Measurements from ENCODE around the gene S100A7.

Gene S100A7

GRCh38 chr1:153483776-153484175 lies 23.3 kb upstream of the S100A7 start:
- Histone ChIP-seq H3K79me1 (replicated peaks; ENCODE audit: low read length, poor library complexity, severe bottlenecking) (no peaks in the 10 kb centered on the region), H4K91ac (ENCODE audit: low read length) (no peak overlapping the region), H2BK15ac (ENCODE audit: low read depth, poor library complexity, severe bottlenecking) (no peak overlapping the region), H3K4me2 (ENCODE audit: low read length, poor library complexity, severe bottlenecking) (no peak overlapping the region), H3K4me1 (ENCODE audit: control insufficient read depth, insufficient read depth, low read depth, low read length) (no peaks in the 10 kb centered on the region), H4K8ac (ENCODE audit: low read length) (no peak overlapping the region), H2BK5ac (ENCODE audit: low read depth, low read length, poor library complexity, severe bottlenecking) (no peak overlapping the region), H2BK12ac (ENCODE audit: low read length in 2 of 2) (no peak overlapping the region), H3K9me3 (ENCODE audit: control insufficient read depth, low read length) (no peaks in the 10 kb centered on the region), H3K9ac (ENCODE audit: low read length) (no peak overlapping the region), H3K27me3 (ENCODE audit: control insufficient read depth in 1 of 2, insufficient read depth in 1 of 2, low read length in 2 of 2) (peaks cover 29 to 35% of the 10 kb centered on the region in 2 experiments), H2AK5ac (ENCODE audit: low read length, severe bottlenecking) (no peak overlapping the region), H3K18ac (ENCODE audit: low read depth in 1 of 2, low read length in 2 of 2) (no peak overlapping the region), H3K4me3 (ENCODE audit: insufficient read depth in 1 of 2, low read depth in 1 of 2, low read length in 2 of 2) (no peak overlapping the region), H3K27ac (ENCODE audit: low read length, poor library complexity, severe bottlenecking) (no peak overlapping the region), H2BK120ac (ENCODE audit: low read depth, low read length) (no peak overlapping the region), H3K14ac (ENCODE audit: low read length in 2 of 2) (no peak overlapping the region), H3K4ac (ENCODE audit: low read depth in 1 of 2, low read length in 2 of 2) (no peak overlapping the region), H2AFZ (ENCODE audit: low read depth, low read length) (no peak overlapping the region), H3K23ac (ENCODE audit: low read length in 2 of 2) (peak overlapping the region in 1 of 2 experiments; percentile 42), H3K36me3 (ENCODE audit: control insufficient read depth in 1 of 2, insufficient read depth in 2 of 2, low read depth in 1 of 2, low read length in 2 of 2) (no peaks in the 10 kb centered on the region)
- WGBS = 48% methylated on average over 6 of the region's 6 CpGs
- no peak for DNase-seq

- Histone ChIP-seq H3K79me1 (replicated peaks; ENCODE audit: low read length, poor library complexity, severe bottlenecking) (no peaks in the 10 kb centered on the region), H3K4me2 (ENCODE audit: low read length, poor library complexity, severe bottlenecking) (no peak overlapping the region), H2BK12ac (ENCODE audit: low read length in 2 of 2) (no peak overlapping the region), H3K18ac (ENCODE audit: low read depth in 1 of 2, low read length in 2 of 2) (no peak overlapping the region), H2AK5ac (ENCODE audit: low read length, severe bottlenecking) (no peak overlapping the region), H2BK120ac (ENCODE audit: low read depth, low read length) (no peak overlapping the region), H3K14ac (ENCODE audit: low read length in 2 of 2) (no peak overlapping the region), H4K8ac (ENCODE audit: low read length) (no peak overlapping the region), H2AFZ (ENCODE audit: low read depth, low read length) (no peak overlapping the region), H3K4me3 (ENCODE audit: insufficient read depth in 1 of 2, low read depth in 1 of 2, low read length in 2 of 2) (no peak overlapping the region), H3K4ac (ENCODE audit: low read depth in 1 of 2, low read length in 2 of 2) (no peak overlapping the region), H3K27me3 (ENCODE audit: control insufficient read depth in 1 of 2, insufficient read depth in 1 of 2, low read length in 2 of 2) (peaks cover 34 to 37% of the 10 kb centered on the region in 2 experiments), H3K27ac (ENCODE audit: low read length, poor library complexity, severe bottlenecking) (no peak overlapping the region), H4K91ac (ENCODE audit: low read length) (no peak overlapping the region), H2BK5ac (ENCODE audit: low read depth, low read length, poor library complexity, severe bottlenecking) (no peak overlapping the region), H3K9ac (ENCODE audit: low read length) (no peak overlapping the region), H3K9me3 (ENCODE audit: control insufficient read depth, low read length) (no peaks in the 10 kb centered on the region), H2BK15ac (ENCODE audit: low read depth, poor library complexity, severe bottlenecking) (no peak overlapping the region), H3K36me3 (ENCODE audit: control insufficient read depth in 1 of 2, insufficient read depth in 2 of 2, low read depth in 1 of 2, low read length in 2 of 2) (no peaks in the 10 kb centered on the region), H3K23ac (ENCODE audit: low read length in 2 of 2) (no peak overlapping the region), H3K4me1 (ENCODE audit: control insufficient read depth, insufficient read depth, low read depth, low read length) (no peaks in the 10 kb centered on the region)
- DNase-seq = no peak
- 50% methylated on average over 1 of the region's 2 CpGs for WGBS
Observed at GRCh38 chr1:153481124-153481523, 20.7 kb upstream of the S100A7 start.

GRCh38 chr1:153478692-153479618 lies 18.5 kb upstream of the S100A7 start:
- no peak for DNase-seq
- H4K91ac ChIP-seq (ENCODE audit: low read length) = no peak overlapping the region
- H2BK15ac ChIP-seq (ENCODE audit: low read depth, poor library complexity, severe bottlenecking) = no peak overlapping the region
- H3K27me3 ChIP-seq (ENCODE audit: control insufficient read depth in 1 of 2, insufficient read depth in 1 of 2, low read length in 2 of 2) = peaks cover 14 to 29% of the 10 kb centered on the region in 2 experiments
- no peaks in the 10 kb centered on the region for H3K9me3 ChIP-seq (ENCODE audit: control insufficient read depth, low read length)
- H3K36me3 ChIP-seq (ENCODE audit: control insufficient read depth in 1 of 2, insufficient read depth in 2 of 2, low read depth in 1 of 2, low read length in 2 of 2) = no peaks in the 10 kb centered on the region
- H3K79me1 ChIP-seq (replicated peaks; ENCODE audit: low read length, poor library complexity, severe bottlenecking) = no peaks in the 10 kb centered on the region
- H2BK120ac ChIP-seq (ENCODE audit: low read depth, low read length) = no peak overlapping the region
- H3K23ac ChIP-seq (ENCODE audit: low read length in 2 of 2) = no peak overlapping the region
- WGBS = 42% methylated on average over 4 of the region's 4 CpGs
- H4K8ac ChIP-seq (ENCODE audit: low read length) = no peak overlapping the region
- H3K4me1 ChIP-seq (ENCODE audit: control insufficient read depth, insufficient read depth, low read depth, low read length) = no peaks in the 10 kb centered on the region
- H3K27ac ChIP-seq (ENCODE audit: low read length, poor library complexity, severe bottlenecking) = no peak overlapping the region
- no peak overlapping the region for H3K4me2 ChIP-seq (ENCODE audit: low read length, poor library complexity, severe bottlenecking)
- no peak overlapping the region for H2AFZ ChIP-seq (ENCODE audit: low read depth, low read length)
- H2AK5ac ChIP-seq (ENCODE audit: low read length, severe bottlenecking) = no peak overlapping the region
- no peak overlapping the region for H3K14ac ChIP-seq (ENCODE audit: low read length in 2 of 2)
- H3K4ac ChIP-seq (ENCODE audit: low read depth in 1 of 2, low read length in 2 of 2) = no peak overlapping the region
- no peak overlapping the region for H3K18ac ChIP-seq (ENCODE audit: low read depth in 1 of 2, low read length in 2 of 2)
- H2BK12ac ChIP-seq (ENCODE audit: low read length in 2 of 2) = no peak overlapping the region
- H2BK5ac ChIP-seq (ENCODE audit: low read depth, low read length, poor library complexity, severe bottlenecking) = no peak overlapping the region
- no peak overlapping the region for H3K4me3 ChIP-seq (ENCODE audit: insufficient read depth in 1 of 2, low read depth in 1 of 2, low read length in 2 of 2)
- no peak overlapping the region for H3K9ac ChIP-seq (ENCODE audit: low read length)

GRCh38 chr1:153478047-153478691 lies 17.7 kb upstream of the S100A7 start:
- no peak overlapping the region for H2BK120ac ChIP-seq (ENCODE audit: low read depth, low read length)
- no peak overlapping the region for H3K27ac ChIP-seq (ENCODE audit: low read length, poor library complexity, severe bottlenecking)
- H3K23ac ChIP-seq (ENCODE audit: low read length in 2 of 2) = no peak overlapping the region
- no peak overlapping the region for H2AK5ac ChIP-seq (ENCODE audit: low read length, severe bottlenecking)
- H2BK5ac ChIP-seq (ENCODE audit: low read depth, low read length, poor library complexity, severe bottlenecking) = no peak overlapping the region
- H3K27me3 ChIP-seq (ENCODE audit: control insufficient read depth in 1 of 2, insufficient read depth in 1 of 2, low read length in 2 of 2) = peaks cover 10 to 25% of the 10 kb centered on the region in 2 experiments
- no peak overlapping the region for H4K8ac ChIP-seq (ENCODE audit: low read length)
- H3K4ac ChIP-seq (ENCODE audit: low read depth in 1 of 2, low read length in 2 of 2) = no peak overlapping the region
- H3K79me1 ChIP-seq (replicated peaks; ENCODE audit: low read length, poor library complexity, severe bottlenecking) = no peaks in the 10 kb centered on the region
- no peak overlapping the region for H4K91ac ChIP-seq (ENCODE audit: low read length)
- no peak overlapping the region for H3K18ac ChIP-seq (ENCODE audit: low read depth in 1 of 2, low read length in 2 of 2)
- no peaks in the 10 kb centered on the region for H3K36me3 ChIP-seq (ENCODE audit: control insufficient read depth in 1 of 2, insufficient read depth in 2 of 2, low read depth in 1 of 2, low read length in 2 of 2)
- no peak overlapping the region for H2BK15ac ChIP-seq (ENCODE audit: low read depth, poor library complexity, severe bottlenecking)
- H2AFZ ChIP-seq (ENCODE audit: low read depth, low read length) = no peak overlapping the region
- WGBS = 51% methylated on average over 8 of the region's 8 CpGs
- no peak for DNase-seq
- no peak overlapping the region for H3K14ac ChIP-seq (ENCODE audit: low read length in 2 of 2)
- no peak overlapping the region for H3K4me3 ChIP-seq (ENCODE audit: insufficient read depth in 1 of 2, low read depth in 1 of 2, low read length in 2 of 2)
- H3K9me3 ChIP-seq (ENCODE audit: control insufficient read depth, low read length) = no peaks in the 10 kb centered on the region
- H3K4me1 ChIP-seq (ENCODE audit: control insufficient read depth, insufficient read depth, low read depth, low read length) = no peaks in the 10 kb centered on the region
- H3K4me2 ChIP-seq (ENCODE audit: low read length, poor library complexity, severe bottlenecking) = no peak overlapping the region
- no peak overlapping the region for H2BK12ac ChIP-seq (ENCODE audit: low read length in 2 of 2)
- H3K9ac ChIP-seq (ENCODE audit: low read length) = no peak overlapping the region
